HG03135 (cell line): ENCODE data around the gene GJB4.
"Not testable (repeated sequence)": the region's sequence is repeated elsewhere in the genome, so short reads cannot be mapped to it uniquely, and the experiment has no call there.

Experiments
- ATAC-seq: cut with Tn5 transposase; IDR thresholded peaks from one replicate; pipeline ENCODE4 v1.9.1; 2021; ENCODE audit warnings: mild to moderate bottlenecking, moderate library complexity; ENCODE audit not compliant: unreplicated experiment

GJB4 gene

GRCh38 chr1:34794790-34795180 lies 35.2 kb downstream of the GJB4 start:
- ATAC-seq: no peak

GRCh38 chr1:34795916-34796315 lies 36.4 kb downstream of the GJB4 start:
- no peak for ATAC-seq

- ATAC-seq: no peak
Observed at GRCh38 chr1:34796990-34797389, 37.5 kb downstream of the GJB4 start.

- no peak for ATAC-seq
Observed at GRCh38 chr1:34800214-34800613, 40.7 kb downstream of the GJB4 start.

- ATAC-seq: no peak
Observed at GRCh38 chr1:34803770-34804169, 44.2 kb downstream of the GJB4 start.

GRCh38 chr1:34806396-34806795 lies 46.9 kb downstream of the GJB4 start:
- no peak for ATAC-seq

GRCh38 chr1:34808051-34808810 lies 48.7 kb downstream of the GJB4 start:
- ATAC-seq: no peak

- ATAC-seq: not testable (repeated sequence)
Observed at GRCh38 chr1:34810781-34811180, 51.2 kb downstream of the GJB4 start.
